K562 (cell line): ENCODE measurements around the gene ZSWIM6. TPM values are rescaled to one million over a fixed set of nuclear protein-coding genes. Genes with fewer than 3 reads are reported as not detected.
A peak's percentile ranks its signal among the peaks of the same experiment; 100 is the strongest.

Source experiments
- ATF7 ChIP-seq: fragments of 450-650 bp; IDR thresholded peaks from 2 replicates; pipeline ENCODE4 v1.7.1; 2014; ENCODE audit warnings: mild to moderate bottlenecking, moderate library complexity
- BCL6 ChIP-seq: fragments of 250-450 bp; sonication (Bioruptor Pico); IDR thresholded peaks from 2 replicates; pipeline ENCODE4 v1.4.0; 2020
- BRD9 ChIP-seq: fragments of 450-650 bp; IDR thresholded peaks from 2 replicates; pipeline ENCODE4 v1.6.1; 2018; ENCODE audit warnings: low read depth; ENCODE audit not compliant: partially characterized antibody
- CCNT2 ChIP-seq: IDR thresholded peaks from 2 replicates; pipeline ENCODE4 v1.6.1; 2011; ENCODE audit warnings: borderline replicate concordance, low read depth, mild to moderate bottlenecking, moderate library complexity, mixed read lengths, low read length; ENCODE audit not compliant: insufficient read length; ENCODE audit errors: extremely low read depth
- EGR1 ChIP-seq: fragments of 450-650 bp; conservative IDR thresholded peaks from 2 replicates; pipeline ENCODE4 v1.6.1; 2017; ENCODE audit warnings: mild to moderate bottlenecking
- KDM5B ChIP-seq: fragments of 200-600 bp; sonication (generic); IDR thresholded peaks from 2 replicates; pipeline ENCODE4 v1.6.1; 2012; ENCODE audit warnings: low read depth, mild to moderate bottlenecking, moderate library complexity, low read length, control low read depth, inconsistent platforms; ENCODE audit not compliant: insufficient replicate concordance
- MCM2 ChIP-seq: fragments of 450-650 bp; IDR thresholded peaks from 2 replicates; pipeline ENCODE4 v1.6.1; 2017; ENCODE audit warnings: low read depth, mild to moderate bottlenecking
- MXI1 ChIP-seq: IDR thresholded peaks from 2 replicates; pipeline ENCODE4 v1.6.1; 2011; ENCODE audit warnings: low read depth, mild to moderate bottlenecking, improper control_type of control experiment, low read length
- NCOA1 ChIP-seq: fragments of 450-650 bp; IDR thresholded peaks from 2 replicates; pipeline ENCODE4 v1.6.1; 2016; ENCODE audit warnings: low read depth
- NFIC ChIP-seq: fragments of 450-650 bp; IDR thresholded peaks from 2 replicates; pipeline ENCODE4 v1.6.1; 2017; ENCODE audit warnings: mild to moderate bottlenecking, inconsistent platforms
- NR2C2 ChIP-seq, 2 experiments: fragments of 200-800 bp in 1 of 2; sonication (Bioruptor generic) in 1 of 2; sonication (generic) in 1 of 2; formaldehyde crosslinking in 1 of 2; IDR thresholded peaks; 2 replicates each; pipeline versions ENCODE4 v1.6.1 to v1.8.0; 2016 to 2022; ENCODE audit warnings: mild to moderate bottlenecking in 1 of 2, missing compliant biosample characterization in 1 of 2, missing genetic modification characterization in 1 of 2, missing genetic modification reagents in 1 of 2
- PURB ChIP-seq: sonication (generic); formaldehyde crosslinking; IDR thresholded peaks from 2 replicates; pipeline ENCODE4 v1.9.0; 2021; ENCODE audit warnings: low read depth, mild to moderate bottlenecking, missing genetic modification reagents
- TRIM24 ChIP-seq, 2 experiments: fragments of 450-650 bp; IDR thresholded peaks; 2 replicates each; pipeline ENCODE4 v1.6.1; 2016
- VEZF1 ChIP-seq: fragments of 200-800 bp; sonication (Bioruptor generic); IDR thresholded peaks from 2 replicates; pipeline ENCODE4 v1.6.1; 2017; ENCODE audit warnings: missing genetic modification characterization, missing compliant biosample characterization
- YBX1 ChIP-seq: fragments of 450-650 bp; IDR thresholded peaks from 2 replicates; pipeline ENCODE4 v1.7.1; 2016; ENCODE audit warnings: mild to moderate bottlenecking
- ZNF274 ChIP-seq: IDR thresholded peaks from 2 replicates; pipeline ENCODE4 v1.6.1; 2011; ENCODE audit warnings: low read depth, mild to moderate bottlenecking, low read length, moderate library complexity, borderline replicate concordance
- ZNF76 ChIP-seq: fragments of 250-450 bp; sonication (Bioruptor Pico); IDR thresholded peaks from 2 replicates; pipeline ENCODE4 v1.4.0; 2020; ENCODE audit warnings: mild to moderate bottlenecking, moderate library complexity, borderline replicate concordance
- polyA plus RNA-seq, 8 experiments: library from polyadenylated mRNA; depleted of rRNA in 4 of 8; stranded (reverse) in 5 of 8; unstranded in 3 of 8; fragments of >200 nt; fragmentation: Nextera tagmentation in 2 of 8; fragmentation: Illumina TruSeq in 1 of 8; extraction: Ambion mirVana in 2 of 8; extraction: Trizol in 1 of 8; gene quantifications; 2 replicates each; pipeline versions ENCODE4 v1.2.1 to v1.2.3, GENCODE V29; 2011 to 2014; ENCODE audit warnings: inconsistent platforms in 1 of 8, missing spikeins in 1 of 8
- total RNA-seq, 7 experiments: library from RNA; depleted of rRNA in 6 of 7; stranded (reverse); fragments of >200 nt in 6 of 7; fragmentation: Illumina TruSeq in 2 of 7; extraction: Trizol in 2 of 7; gene quantifications; 2 replicates each; pipeline versions ENCODE4 v1.2.1 to v1.2.3, GENCODE V29; 2011 to 2021; ENCODE audit warnings: low replicate concordance in 1 of 7
- TF ChIP-seq, protein P1 (sequence below): sonication (generic); formaldehyde crosslinking; IDR thresholded peaks from 2 replicates; pipeline ENCODE4 v1.8.1; 2023; ENCODE audit warnings: missing genetic modification reagents, mild to moderate bottlenecking, borderline replicate concordance
- TF ChIP-seq, protein P2 (sequence below): sonication (generic); formaldehyde crosslinking; IDR thresholded peaks from 2 replicates; pipeline ENCODE4 v1.9.0; 2022; ENCODE audit warnings: mild to moderate bottlenecking, missing genetic modification reagents

Gene ZSWIM6
- total and polyA plus RNA-seq, 9 of the 15 experiments (the other 6 are each of a cell fraction or from before 2014, with no cell fraction given), result 0.81 to 3.2 (median 2.0) TPM

GRCh38 chr5:61408476-61409168 is 76.6 kb downstream of the ZSWIM6 start (continued):
- peak; percentile 99 for TF ChIP-seq NFIC
- TF ChIP-seq MXI1, result no peak
- peak; percentile 71 for TF ChIP-seq VEZF1 (CRISPR knock-in tag)
- 0 out of 2 replicates have a peak, but pooled peaks have one; percentile 16 for TF ChIP-seq NCOA1
- TF ChIP-seq TRIM24 (IDR thresholded peaks at IDR 0.05), result peak; percentile 66 to 74
- no peak for TF ChIP-seq KDM5B
- TF ChIP-seq, protein P1, sequence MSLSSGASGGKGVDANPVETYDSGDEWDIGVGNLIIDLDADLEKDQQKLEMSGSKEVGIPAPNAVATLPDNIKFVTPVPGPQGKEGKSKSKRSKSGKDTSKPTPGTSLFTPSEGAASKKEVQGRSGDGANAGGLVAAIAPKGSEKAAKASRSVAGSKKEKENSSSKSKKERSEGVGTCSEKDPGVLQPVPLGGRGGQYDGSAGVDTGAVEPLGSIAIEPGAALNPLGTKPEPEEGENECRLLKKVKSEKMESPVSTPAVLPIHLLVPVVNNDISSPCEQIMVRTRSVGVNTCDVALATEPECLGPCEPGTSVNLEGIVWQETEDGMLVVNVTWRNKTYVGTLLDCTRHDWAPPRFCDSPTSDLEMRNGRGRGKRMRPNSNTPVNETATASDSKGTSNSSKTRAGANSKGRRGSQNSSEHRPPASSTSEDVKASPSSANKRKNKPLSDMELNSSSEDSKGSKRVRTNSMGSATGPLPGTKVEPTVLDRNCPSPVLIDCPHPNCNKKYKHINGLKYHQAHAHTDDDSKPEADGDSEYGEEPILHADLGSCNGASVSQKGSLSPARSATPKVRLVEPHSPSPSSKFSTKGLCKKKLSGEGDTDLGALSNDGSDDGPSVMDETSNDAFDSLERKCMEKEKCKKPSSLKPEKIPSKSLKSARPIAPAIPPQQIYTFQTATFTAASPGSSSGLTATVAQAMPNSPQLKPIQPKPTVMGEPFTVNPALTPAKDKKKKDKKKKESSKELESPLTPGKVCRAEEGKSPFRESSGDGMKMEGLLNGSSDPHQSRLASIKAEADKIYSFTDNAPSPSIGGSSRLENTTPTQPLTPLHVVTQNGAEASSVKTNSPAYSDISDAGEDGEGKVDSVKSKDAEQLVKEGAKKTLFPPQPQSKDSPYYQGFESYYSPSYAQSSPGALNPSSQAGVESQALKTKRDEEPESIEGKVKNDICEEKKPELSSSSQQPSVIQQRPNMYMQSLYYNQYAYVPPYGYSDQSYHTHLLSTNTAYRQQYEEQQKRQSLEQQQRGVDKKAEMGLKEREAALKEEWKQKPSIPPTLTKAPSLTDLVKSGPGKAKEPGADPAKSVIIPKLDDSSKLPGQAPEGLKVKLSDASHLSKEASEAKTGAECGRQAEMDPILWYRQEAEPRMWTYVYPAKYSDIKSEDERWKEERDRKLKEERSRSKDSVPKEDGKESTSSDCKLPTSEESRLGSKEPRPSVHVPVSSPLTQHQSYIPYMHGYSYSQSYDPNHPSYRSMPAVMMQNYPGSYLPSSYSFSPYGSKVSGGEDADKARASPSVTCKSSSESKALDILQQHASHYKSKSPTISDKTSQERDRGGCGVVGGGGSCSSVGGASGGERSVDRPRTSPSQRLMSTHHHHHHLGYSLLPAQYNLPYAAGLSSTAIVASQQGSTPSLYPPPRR, result peak; percentile 46; the same call in 1 of the 2 replicates
- TF ChIP-seq YBX1, result no peak
- TF ChIP-seq NR2C2 (CRISPR knock-in tag; IDR thresholded peaks at IDR 0.05), result no peak
- peak; percentile 79 for TF ChIP-seq NR2C2 (tag; IDR thresholded peaks at IDR 0.05)
- TF ChIP-seq PURB, result no peak
- no peak for TF ChIP-seq ZNF76
- no peak for TF ChIP-seq BRD9
- peak; percentile 98 for TF ChIP-seq ATF7
- peak; percentile 77; the same call in 1 of the 2 replicates for TF ChIP-seq BCL6 (CRISPR knock-in tag)
- TF ChIP-seq ZNF274, result no peak
- TF ChIP-seq CCNT2, result peak; percentile 97
- TF ChIP-seq, protein P2, sequence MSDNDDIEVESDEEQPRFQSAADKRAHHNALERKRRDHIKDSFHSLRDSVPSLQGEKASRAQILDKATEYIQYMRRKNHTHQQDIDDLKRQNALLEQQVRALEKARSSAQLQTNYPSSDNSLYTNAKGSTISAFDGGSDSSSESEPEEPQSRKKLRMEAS (CRISPR knock-in tag), result peak; percentile 34; the same call in 1 of the 2 replicates
- TF ChIP-seq MCM2, result no peak
- peak; percentile 87 for TF ChIP-seq EGR1
